Activated B cell treated with CpG ODN at 0.5 μM for 24 hours (primary cell): ENCODE data around the gene RBM6. TPM values are rescaled to one million over a fixed set of nuclear protein-coding genes. Genes with fewer than 3 reads are reported as not detected.

Experiments
- ATAC-seq: fragments of 200-7000 bp; cut with Tn5 transposase; one replicate; pipeline ENCODE4 v1.10.0; 2021; ENCODE audit warnings: low read depth, mild to moderate bottlenecking, moderate library complexity
- CTCF ChIA-PET: fragments of 350-600 bp; sonication (Branson Sonifier 250); formaldehyde crosslinking; loops from one replicate; lab custom pipeline; 2021; ENCODE audit warnings: antibody characterized with exemption; lab: Charles Lee
- POLR2A ChIA-PET: fragments of 350-600 bp; sonication (Branson Sonifier 250); formaldehyde crosslinking; loops from one replicate; lab custom pipeline; 2021; ENCODE audit warnings: antibody characterized with exemption; lab: Charles Lee
- DNase-seq: peaks from one replicate; pipeline ENCODE4 v3.0.0; 2022
- H3K27ac Mint-ChIP-seq: one replicate; pipeline ENCODE4 v1.8.0; 2020; ENCODE audit warnings: mixed read lengths
- H3K27me3 Mint-ChIP-seq: one replicate; pipeline ENCODE4 v1.8.0; 2021; ENCODE audit warnings: mixed read lengths
- H3K36me3 Mint-ChIP-seq: one replicate; pipeline ENCODE4 v1.8.0; 2021; ENCODE audit warnings: low read depth, mixed read lengths
- H3K4me1 Mint-ChIP-seq: one replicate; pipeline ENCODE4 v1.8.0; 2021; ENCODE audit warnings: mixed read lengths
- H3K4me3 Mint-ChIP-seq: one replicate; pipeline ENCODE4 v1.8.0; 2020; ENCODE audit warnings: mild to moderate bottlenecking, mixed read lengths
- H3K9me3 Mint-ChIP-seq: one replicate; pipeline ENCODE4 v1.8.0; 2020; ENCODE audit warnings: mixed read lengths
- intact Hi-C: fragments of 100-400 bp; cut with micrococcal nuclease; formaldehyde crosslinking; loops from one replicate; pipeline ENCODE4 v1.15.1; 2024
- total RNA-seq: library from RNA; stranded (reverse); gene quantifications from 2 replicates; pipeline ENCODE4 v1.2.3, GENCODE V29; 2022
- TF ChIP-seq, protein P1 (sequence below): fragments of 200-600 bp; IDR thresholded peaks from one replicate; pipeline ENCODE4 v1.8.0; 2022; ENCODE audit warnings: antibody characterized with exemption, mild to moderate bottlenecking

Gene RBM6
- total RNA-seq, 1 donor from 2014 or later: 172 TPM

DNA sequence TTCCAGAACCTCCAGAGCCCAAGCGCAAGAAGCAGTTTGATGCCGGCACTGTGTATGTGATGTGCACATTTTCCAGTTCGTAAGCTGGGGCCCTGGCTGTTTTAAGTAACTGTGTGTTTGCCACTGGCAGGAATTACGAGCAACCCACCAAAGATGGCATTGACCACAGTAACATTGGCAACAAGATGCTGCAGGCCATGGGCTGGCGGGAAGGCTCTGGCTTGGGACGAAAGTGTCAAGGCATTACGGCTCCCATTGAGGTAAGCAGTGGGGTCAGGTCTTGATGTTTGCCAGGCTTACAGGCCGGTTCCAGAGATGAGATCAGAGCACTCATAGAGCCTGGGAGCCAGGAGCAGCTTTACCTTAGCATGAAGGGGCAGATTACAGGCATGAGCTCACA, 177.2 kb downstream of the RBM6 start:
- Mint-ChIP-seq H3K4me3 (no peak overlapping the region), H3K36me3 (peaks cover 80% of the 10 kb centered on the region), H3K27ac (no peak overlapping the region), H3K9me3 (no peaks in the 10 kb centered on the region), H3K27me3 (no peaks in the 10 kb centered on the region), H3K4me1 (no peaks in the 10 kb centered on the region)
- intact Hi-C loops: no loop called here
- DNase-seq (no peak), ATAC-seq (no peak)
- ChIA-PET POLR2A (no interaction called here), CTCF (no interaction called here)
- TF ChIP-seq, protein P1, sequence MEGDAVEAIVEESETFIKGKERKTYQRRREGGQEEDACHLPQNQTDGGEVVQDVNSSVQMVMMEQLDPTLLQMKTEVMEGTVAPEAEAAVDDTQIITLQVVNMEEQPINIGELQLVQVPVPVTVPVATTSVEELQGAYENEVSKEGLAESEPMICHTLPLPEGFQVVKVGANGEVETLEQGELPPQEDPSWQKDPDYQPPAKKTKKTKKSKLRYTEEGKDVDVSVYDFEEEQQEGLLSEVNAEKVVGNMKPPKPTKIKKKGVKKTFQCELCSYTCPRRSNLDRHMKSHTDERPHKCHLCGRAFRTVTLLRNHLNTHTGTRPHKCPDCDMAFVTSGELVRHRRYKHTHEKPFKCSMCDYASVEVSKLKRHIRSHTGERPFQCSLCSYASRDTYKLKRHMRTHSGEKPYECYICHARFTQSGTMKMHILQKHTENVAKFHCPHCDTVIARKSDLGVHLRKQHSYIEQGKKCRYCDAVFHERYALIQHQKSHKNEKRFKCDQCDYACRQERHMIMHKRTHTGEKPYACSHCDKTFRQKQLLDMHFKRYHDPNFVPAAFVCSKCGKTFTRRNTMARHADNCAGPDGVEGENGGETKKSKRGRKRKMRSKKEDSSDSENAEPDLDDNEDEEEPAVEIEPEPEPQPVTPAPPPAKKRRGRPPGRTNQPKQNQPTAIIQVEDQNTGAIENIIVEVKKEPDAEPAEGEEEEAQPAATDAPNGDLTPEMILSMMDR: no peak

DNA sequence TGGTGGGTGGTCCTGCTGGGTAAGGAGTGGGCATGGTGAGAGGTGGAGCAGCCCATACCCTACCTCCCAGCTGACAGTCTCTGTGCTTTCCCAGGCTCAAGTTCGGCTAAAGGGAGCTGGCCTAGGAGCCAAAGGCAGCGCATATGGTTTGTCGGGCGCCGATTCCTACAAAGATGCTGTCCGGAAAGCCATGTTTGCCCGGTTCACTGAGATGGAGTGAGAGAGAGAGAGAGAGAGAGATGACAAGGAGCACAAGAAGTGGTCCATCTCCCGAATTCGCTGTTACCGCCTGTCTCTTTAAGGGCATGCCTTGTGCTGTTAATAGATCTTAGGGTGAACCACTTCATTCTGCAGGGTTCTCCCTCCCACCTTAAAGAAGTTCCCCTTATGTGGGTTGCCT, 178.3 kb downstream of the RBM6 start:
- ATAC-seq (no peak), DNase-seq (no peak)
- Mint-ChIP-seq H3K27me3 (no peaks in the 10 kb centered on the region), H3K27ac (no peak overlapping the region), H3K36me3 (peaks cover 71% of the 10 kb centered on the region), H3K9me3 (no peaks in the 10 kb centered on the region), H3K4me3 (no peak overlapping the region), H3K4me1 (no peaks in the 10 kb centered on the region)
- TF ChIP-seq, protein P1: no peak
- CTCF ChIA-PET: interaction anchor here (0.6 to 1.2 kb wide), 3 partner anchors 24 to 425 kb away, joined by 3 to 4 read pairs (median 4); no protein-coding TSS in a partner anchor
- intact Hi-C loops: no loop called here
- POLR2A ChIA-PET: interaction anchor here (0.6 kb wide), 1 partner anchor 154 kb away, joined by 3 read pairs; no protein-coding TSS in a partner anchor

DNA sequence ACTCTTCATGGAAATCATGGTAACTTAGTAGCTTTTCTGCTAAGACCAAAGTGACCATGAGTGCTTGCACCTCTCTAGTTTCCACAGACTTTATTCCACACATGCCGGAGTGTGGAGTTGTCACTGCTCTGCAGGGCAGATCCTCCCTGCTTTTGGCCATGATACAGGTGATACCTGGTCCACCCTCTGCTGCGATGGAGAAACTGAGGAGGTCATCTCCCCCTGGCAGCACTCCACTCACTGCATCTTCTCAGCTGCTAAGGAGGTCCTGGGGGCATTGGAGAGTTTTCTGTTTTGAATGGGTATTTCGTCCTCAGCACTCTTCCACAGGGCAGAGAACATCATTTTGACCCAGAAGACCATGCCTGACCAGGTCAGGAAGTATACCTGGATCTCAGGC, 179.8 kb downstream of the RBM6 start:
- CTCF ChIA-PET: interaction anchor here (1.3 to 1.7 kb wide), 3 partner anchors 33 to 105 kb away, joined by 3 to 5 read pairs (median 4); no protein-coding TSS in a partner anchor

DNA sequence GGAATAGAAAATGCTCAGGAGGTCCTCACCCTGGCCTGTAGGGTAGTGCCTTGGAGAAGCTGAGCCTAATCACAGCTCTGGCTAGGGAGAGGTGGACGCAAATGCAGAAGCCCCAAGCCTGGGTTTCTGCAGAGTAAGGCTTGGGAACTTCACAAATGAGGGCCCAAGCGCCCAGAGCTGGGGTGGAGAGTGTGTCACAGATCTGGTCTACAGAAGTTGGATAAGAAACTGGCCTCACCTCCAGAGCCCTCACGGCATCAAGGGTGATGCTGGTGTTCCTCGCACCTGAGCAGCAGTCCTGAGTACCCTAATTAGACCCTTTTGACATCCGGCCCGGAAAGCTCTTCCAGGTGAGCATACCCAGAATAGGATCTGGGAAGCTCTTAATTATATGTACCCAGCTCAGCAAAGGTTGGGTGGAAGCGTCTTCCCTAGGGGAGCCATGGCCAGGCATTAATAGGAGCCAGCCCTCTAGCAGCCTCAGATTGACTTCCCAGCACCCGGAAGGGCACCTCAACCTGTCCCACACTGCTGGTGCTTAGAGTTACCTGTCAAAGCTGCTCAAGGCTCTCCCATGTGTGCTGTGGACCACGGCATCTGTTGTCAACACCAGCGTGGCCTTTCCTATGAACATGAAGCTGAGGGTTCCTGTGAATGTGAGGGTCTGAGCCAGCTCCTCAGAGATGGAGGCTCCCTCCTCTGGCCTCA, 180.6 kb downstream of the RBM6 start:
- POLR2A ChIA-PET: no interaction called here

More for the DNA sequence above, 179.8 kb downstream of the RBM6 start:
- no peaks in the 10 kb centered on the region for H3K27me3 Mint-ChIP-seq
- H3K9me3 Mint-ChIP-seq: no peaks in the 10 kb centered on the region
- POLR2A ChIA-PET: no interaction called here
- intact Hi-C loops: no loop called here
- ATAC-seq: no peak
- no peak for DNase-seq
- H3K36me3 Mint-ChIP-seq: peaks cover 57% of the 10 kb centered on the region
- no peak overlapping the region for H3K4me3 Mint-ChIP-seq
- H3K27ac Mint-ChIP-seq: no peak overlapping the region
- no peaks in the 10 kb centered on the region for H3K4me1 Mint-ChIP-seq
- TF ChIP-seq, protein P1: no peak

More for the DNA sequence above, 180.6 kb downstream of the RBM6 start:
- peaks cover 49% of the 10 kb centered on the region for H3K36me3 Mint-ChIP-seq
- TF ChIP-seq, protein P1: no peak
- no peaks in the 10 kb centered on the region for H3K27me3 Mint-ChIP-seq
- no peaks in the 10 kb centered on the region for H3K9me3 Mint-ChIP-seq
- H3K27ac Mint-ChIP-seq: no peak overlapping the region
- no peak for ATAC-seq
- CTCF ChIA-PET: interaction anchor here (0.6 to 1.7 kb wide), 5 partner anchors 32 to 106 kb away, joined by 3 to 5 read pairs (median 4); no protein-coding TSS in a partner anchor
- H3K4me3 Mint-ChIP-seq: no peak overlapping the region
- intact Hi-C loops: loop anchor here (1.0 kb wide), 4 partner anchors 34 to 153 kb away; no protein-coding TSS in a partner anchor
- DNase-seq: no peak
- no peaks in the 10 kb centered on the region for H3K4me1 Mint-ChIP-seq
